RWPE2 (cell line): ENCODE results near the gene GARNL3.

Experiments
- ATAC-seq: fragments of 200-7000 bp; cut with Tn5 transposase; 3 replicates; pipeline ENCODE4 v1.9.1; 2021; ENCODE audit warnings: low read depth
- DNase-seq: peaks from one replicate; pipeline ENCODE4 v3.0.0-alpha.2; 2020; ENCODE audit warnings: low spot score
- H3K27ac ChIP-seq: fragments of 450-650 bp; 2 replicates; pipeline ENCODE4 v1.5.1; 2017; ENCODE audit warnings: mild to moderate bottlenecking; ENCODE audit not compliant: poor library complexity, severe bottlenecking
- H3K27me3 ChIP-seq: fragments of 250-450 bp; sonication (Bioruptor Pico); 2 replicates; pipeline ENCODE4 v1.5.1; 2021; ENCODE audit warnings: mild to moderate bottlenecking, moderate library complexity; ENCODE audit not compliant: insufficient read depth, poor library complexity, severe bottlenecking
- H3K36me3 ChIP-seq: fragments of 250-450 bp; sonication (Bioruptor Pico); 2 replicates; pipeline ENCODE4 v1.5.1; 2020; ENCODE audit warnings: low read depth, mild to moderate bottlenecking, moderate library complexity
- H3K4me1 ChIP-seq: fragments of 250-450 bp; sonication (Bioruptor Pico); 2 replicates; pipeline ENCODE4 v1.5.1; 2021; ENCODE audit warnings: mild to moderate bottlenecking, moderate library complexity; ENCODE audit not compliant: insufficient read depth, poor library complexity, severe bottlenecking
- H3K4me3 ChIP-seq: fragments of 250-450 bp; sonication (Bioruptor Pico); 2 replicates; pipeline ENCODE4 v1.5.1; 2021; ENCODE audit warnings: mild to moderate bottlenecking, moderate library complexity; ENCODE audit not compliant: severe bottlenecking
- H3K9me3 ChIP-seq: fragments of 250-450 bp; sonication (Bioruptor Pico); 2 replicates; pipeline ENCODE4 v1.5.1; 2021; ENCODE audit warnings: mild to moderate bottlenecking, moderate library complexity; ENCODE audit not compliant: severe bottlenecking
- CTCF ChIP-seq: fragments of 450-650 bp; IDR thresholded peaks from one replicate; pipeline ENCODE4 v1.5.1; 2017; ENCODE audit warnings: mild to moderate bottlenecking, moderate library complexity; ENCODE audit not compliant: poor library complexity, severe bottlenecking

GARNL3 gene

GRCh38 chr9:127397646-127398274, 133.2 kb downstream of the GARNL3 start:
- H3K27ac ChIP-seq, result peak overlapping the region; percentile 56
- no peaks in the 10 kb centered on the region for H3K27me3 ChIP-seq
- H3K9me3 ChIP-seq, result no peaks in the 10 kb centered on the region
- peak; percentile 83 for TF ChIP-seq CTCF
- DNase-seq (no peak), ATAC-seq (no peak)
- H3K4me1 ChIP-seq, result no peaks in the 10 kb centered on the region
- H3K36me3 ChIP-seq, result no peaks in the 10 kb centered on the region; the same call in 1 of the 2 replicates
- peak overlapping the region; percentile 70 for H3K4me3 ChIP-seq

- DNase-seq (no peak), ATAC-seq (no peak)
- peak overlapping the region; percentile 56 for H3K27ac ChIP-seq
Observed at GRCh38 chr9:127398275-127398647, 133.7 kb downstream of the GARNL3 start.

GRCh38 chr9:127398715-127399400, 134.3 kb downstream of the GARNL3 start:
- Histone ChIP-seq H3K27ac (no peak overlapping the region), H3K4me1 (no peaks in the 10 kb centered on the region), H3K36me3 (no peaks in the 10 kb centered on the region; the same call in 1 of the 2 replicates), H3K9me3 (no peaks in the 10 kb centered on the region), H3K27me3 (no peaks in the 10 kb centered on the region), H3K4me3 (no peak overlapping the region)
- ATAC-seq (no peak), DNase-seq (no peak)
- TF ChIP-seq CTCF, result no peak

More at GRCh38 chr9:127398275-127398647, 133.7 kb downstream of the GARNL3 start:
- H3K9me3 ChIP-seq, result no peaks in the 10 kb centered on the region
- H3K36me3 ChIP-seq, result no peaks in the 10 kb centered on the region; the same call in 1 of the 2 replicates
- peak; percentile 50 for TF ChIP-seq CTCF
- no peaks in the 10 kb centered on the region for H3K27me3 ChIP-seq
- H3K4me3 ChIP-seq, result peak overlapping the region; percentile 70
- H3K4me1 ChIP-seq, result no peaks in the 10 kb centered on the region

GRCh38 chr9:127399736-127400269, 135.2 kb downstream of the GARNL3 start:
- Histone ChIP-seq H3K36me3 (no peaks in the 10 kb centered on the region; the same call in 1 of the 2 replicates), H3K27ac (no peak overlapping the region), H3K9me3 (no peaks in the 10 kb centered on the region), H3K27me3 (no peaks in the 10 kb centered on the region), H3K4me3 (no peak overlapping the region), H3K4me1 (no peaks in the 10 kb centered on the region)
- no peak for TF ChIP-seq CTCF
- DNase-seq, result no peak
- no peak for ATAC-seq
